HG03097 (cell line): ENCODE data around the gene MRM1.
"Not testable (repeated sequence)": the region's sequence is repeated elsewhere in the genome, so short reads cannot be mapped to it uniquely, and the experiment has no call there.

Experiments used
- ATAC-seq: cut with Tn5 transposase; IDR thresholded peaks from one replicate; pipeline ENCODE4 v1.9.1; 2021; ENCODE audit not compliant: unreplicated experiment, low FRiP score

Gene MRM1

DNA sequence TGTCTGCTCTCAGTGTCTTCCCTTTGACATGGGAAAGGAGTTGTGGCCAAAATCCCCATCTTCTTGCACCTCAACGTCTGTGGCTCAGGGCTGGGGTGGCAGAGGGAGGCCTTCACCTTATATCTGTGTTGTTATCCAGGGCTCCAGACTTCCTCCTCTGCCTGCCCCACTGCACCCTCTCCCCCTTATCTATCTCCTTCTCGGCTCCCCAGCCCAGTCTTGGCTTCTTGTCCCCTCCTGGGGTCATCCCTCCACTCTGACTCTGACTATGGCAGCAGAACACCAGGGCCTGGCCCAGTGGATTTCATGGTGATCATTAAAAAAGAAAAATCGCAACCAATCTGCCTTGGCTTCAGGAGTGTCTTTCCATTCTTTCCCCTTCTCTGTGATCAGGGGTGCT is 918 bp upstream of the MRM1 start:
- no peak for ATAC-seq

DNA sequence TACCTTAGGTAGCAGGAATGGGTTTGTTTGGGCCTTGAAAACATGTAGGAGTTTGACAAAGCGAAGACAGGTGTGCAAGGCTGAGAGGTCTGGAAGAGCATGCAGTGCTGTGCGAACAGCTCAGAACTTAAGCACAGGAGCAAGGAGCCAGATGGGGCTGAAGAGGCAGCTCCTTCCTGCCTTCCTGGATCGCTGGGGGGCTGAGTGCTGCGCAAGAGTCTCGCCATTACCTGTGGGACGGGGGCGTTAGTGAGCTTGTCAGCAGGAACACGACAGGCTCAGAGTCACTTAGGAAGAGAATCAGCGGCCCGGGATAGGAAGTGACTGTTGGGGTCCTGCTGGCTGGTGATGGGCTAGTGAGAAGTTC is 464 bp upstream of the MRM1 start:
- ATAC-seq, result peak; percentile 11

DNA sequence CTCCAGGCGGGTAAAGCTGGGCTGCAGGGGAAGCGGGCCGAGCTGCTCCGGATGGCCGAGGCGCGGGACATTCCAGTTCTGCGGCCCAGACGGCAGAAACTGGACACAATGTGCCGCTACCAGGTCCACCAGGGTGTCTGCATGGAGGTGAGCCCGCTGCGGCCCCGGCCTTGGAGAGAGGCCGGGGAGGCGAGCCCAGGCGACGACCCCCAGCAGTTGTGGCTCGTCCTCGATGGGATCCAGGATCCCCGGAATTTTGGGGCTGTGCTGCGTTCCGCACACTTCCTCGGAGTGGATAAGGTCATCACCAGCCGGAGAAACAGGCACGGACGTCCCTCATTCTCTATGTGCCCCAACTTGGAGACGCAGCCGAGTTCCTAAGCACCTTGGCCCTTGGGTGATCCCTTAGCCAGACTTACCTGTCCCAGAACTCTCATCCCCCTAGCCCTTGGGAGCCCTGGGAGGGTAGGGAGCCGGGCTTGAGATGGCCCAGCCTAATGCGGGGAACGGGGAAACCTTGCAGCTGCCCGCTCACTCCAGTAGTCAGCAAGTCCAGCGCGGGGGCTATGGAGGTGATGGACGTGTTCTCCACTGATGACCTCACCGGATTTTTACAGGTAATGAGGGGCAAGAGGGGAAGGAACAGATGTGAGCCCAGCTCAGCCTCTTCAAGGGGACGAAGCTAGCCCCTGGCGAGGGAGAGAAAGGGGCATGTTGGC is 806 bp downstream of the MRM1 start:
- peak; percentile 7 for ATAC-seq

DNA sequence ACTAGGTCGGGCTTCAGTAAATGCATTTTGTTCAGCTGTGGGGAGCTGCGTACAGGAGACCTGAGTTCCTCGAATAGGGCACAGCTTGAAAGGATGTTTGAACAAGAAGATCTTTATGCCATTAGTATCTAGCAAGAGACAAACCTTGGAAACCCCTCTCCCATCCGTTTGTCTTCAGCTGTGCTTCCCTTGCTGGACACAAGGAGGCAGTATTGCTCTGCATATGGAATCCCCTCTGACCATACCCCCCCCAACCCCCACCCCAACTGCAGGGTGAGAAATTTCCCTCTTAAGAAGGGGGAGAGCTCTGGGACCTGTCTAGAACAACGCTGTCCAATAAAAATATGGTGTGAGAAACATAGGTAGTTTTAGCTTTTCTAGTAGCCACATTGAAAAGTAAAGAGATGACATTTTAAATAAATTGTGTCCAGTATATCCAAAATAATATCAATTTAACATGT is 1.6 kb downstream of the MRM1 start:
- no peak for ATAC-seq

DNA sequence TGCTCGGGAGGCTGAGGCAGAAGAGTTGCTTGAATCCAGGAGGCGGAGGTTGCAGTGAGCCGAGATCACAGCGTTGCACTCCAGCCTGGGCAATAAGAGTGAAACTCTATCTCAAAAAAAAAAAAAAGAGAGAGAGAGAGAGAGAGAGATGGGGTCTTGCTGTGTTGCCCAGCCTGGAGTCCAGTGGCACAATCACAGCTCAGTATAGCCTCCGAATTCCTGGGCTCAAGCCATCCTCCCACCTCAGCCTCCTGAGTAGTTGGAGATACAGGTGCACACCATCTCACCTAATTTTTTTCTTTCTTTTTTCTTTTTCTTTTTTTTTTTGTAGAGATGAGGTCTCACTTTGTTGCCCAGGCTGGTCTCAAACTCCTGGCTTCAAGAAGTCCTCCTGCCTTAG is 3.6 kb downstream of the MRM1 start:
- ATAC-seq, result not testable (repeated sequence)

DNA sequence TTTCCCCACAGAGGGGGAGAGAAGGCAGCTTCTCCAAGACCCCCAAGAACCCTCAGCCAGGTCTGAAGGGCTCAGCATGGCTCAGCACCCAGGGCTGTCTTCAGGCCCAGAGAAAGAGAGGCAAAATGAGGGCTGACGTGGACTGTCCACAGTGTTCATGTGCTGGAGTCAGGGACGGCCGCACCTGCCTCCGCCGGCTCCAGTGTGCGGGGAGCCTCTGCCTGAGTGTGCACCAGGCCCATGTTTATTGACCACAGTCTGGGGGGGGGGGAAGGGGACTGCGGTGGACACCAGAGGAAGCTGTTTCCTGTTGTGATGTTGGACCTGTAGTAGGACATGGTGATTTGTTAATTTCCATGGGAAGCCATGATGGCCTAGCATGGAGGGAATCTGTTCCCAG is 6.9 kb downstream of the MRM1 start:
- ATAC-seq, result no peak

DNA sequence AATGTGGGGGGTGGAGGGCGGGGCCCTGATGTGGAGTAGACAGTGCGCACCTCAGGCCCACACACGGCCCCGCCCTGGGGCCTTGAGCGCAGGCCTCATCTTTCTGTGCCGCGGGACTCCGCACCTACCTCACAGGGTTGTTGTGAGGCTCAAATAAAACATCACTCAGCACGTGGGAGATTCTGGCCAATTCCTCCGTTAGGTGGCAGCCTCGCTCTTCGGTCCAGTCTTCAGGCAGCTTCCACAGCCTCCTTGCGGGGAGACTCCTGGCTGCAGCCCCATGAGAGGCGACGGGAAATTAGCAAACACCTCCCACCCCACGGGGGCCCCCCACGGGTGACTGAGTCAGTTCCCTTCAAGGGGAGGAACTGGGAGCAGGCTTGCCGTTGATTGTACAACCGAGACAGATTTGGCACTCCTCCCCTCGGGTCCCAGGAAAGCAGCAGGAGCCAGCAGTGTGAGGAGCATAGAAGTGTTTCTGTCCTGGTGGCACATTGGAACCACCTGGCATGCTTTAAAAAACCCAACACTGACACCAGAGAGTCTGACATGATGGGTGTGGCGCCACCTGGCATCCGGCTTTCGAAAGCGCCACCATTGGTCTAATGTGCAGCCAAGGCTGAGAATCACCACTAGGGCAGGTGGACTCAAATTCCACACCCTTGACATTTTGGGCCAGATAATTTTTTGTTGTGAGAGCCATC is 7.6 kb downstream of the MRM1 start:
- no peak for ATAC-seq

DNA sequence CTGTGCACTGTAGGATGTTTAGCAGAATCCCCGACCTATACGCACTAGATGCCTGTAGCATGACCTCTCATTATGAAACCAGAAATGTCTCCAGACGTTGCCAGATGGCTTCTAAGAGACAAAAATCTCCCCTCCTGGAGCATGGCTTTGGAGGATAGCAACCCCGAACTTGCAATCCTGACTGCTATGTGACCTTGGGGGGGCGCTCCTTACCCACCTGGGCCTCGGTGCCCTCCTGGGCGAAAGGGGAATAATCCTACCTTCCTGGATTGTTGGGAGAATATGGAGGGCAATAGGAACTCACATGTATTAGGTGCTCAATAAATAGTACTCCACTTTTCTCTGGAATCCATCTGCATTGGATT is 8.1 kb downstream of the MRM1 start:
- no peak for ATAC-seq

DNA sequence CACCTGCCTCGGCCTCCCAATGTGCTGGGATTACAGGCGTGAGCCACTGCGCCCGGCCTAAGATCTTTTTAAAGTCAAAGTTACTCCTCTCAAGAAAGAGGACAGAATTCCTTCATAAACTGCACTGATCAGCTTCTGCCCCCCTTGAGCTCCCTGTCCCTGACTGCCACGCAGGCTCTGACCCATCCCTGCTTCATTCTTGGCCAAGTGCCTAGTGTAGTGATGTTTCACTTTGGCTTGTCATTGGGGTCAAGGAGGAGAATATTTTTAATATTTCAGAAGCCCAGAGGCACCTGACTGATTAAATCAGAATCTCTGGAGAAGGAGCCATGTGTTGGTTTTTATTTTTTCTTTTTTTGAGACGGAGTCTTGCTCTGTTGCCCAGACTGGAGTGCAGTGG is 9.1 kb downstream of the MRM1 start:
- no peak for ATAC-seq

DNA sequence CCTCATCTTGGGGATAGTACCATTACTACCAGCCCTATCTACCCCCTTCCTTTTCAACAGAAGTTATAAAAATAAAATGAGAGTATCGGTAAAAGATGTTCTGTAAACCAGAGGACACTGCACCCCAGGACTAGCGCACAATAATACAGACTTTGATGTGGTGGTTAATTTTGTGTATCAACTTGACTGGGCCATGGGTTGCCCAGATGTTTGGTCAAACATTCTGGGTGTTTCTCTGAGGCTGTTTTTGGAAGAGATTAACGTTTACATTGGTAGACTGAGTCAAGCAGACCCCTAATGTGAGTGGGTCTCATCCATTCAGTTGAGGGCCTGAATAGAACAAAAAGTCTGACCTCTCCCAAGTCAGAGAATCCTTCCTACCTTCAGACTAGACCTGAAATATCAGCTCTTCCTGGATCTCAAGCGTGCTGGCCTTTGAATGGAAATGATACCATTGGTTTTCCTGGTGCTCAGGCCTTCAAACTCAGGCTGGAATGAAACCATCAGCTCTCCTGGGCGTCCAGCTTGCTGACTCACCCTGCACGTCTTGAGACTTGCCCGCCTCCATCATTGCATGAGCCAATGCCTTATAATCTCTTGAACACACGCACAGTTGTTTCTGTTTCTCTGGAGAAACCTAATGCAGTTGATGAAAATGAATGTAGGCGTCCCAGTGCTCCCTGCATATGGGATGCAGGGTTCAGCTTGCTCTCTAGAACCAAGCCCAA is 10.1 kb downstream of the MRM1 start:
- no peak for ATAC-seq

DNA sequence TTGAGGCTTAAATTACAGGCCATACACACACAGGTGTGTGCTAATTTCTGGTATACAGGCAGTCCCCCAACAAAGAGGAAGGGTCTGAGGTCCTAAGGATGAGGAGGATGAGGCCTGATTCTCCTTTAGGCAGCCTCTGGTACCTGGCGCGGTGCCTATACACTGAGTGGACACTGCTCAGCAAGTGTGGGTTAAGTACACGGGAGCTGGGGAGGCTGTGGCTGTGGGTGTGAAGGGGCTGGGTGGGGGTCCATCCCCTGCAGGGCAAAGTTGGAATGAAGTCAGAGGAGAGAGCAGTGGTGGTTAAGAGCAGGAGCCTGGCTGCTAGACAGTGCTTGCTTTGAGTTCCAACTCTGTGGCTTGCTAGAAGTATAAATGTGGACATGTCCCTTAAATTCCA is 10.9 kb downstream of the MRM1 start:
- no peak for ATAC-seq

DNA sequence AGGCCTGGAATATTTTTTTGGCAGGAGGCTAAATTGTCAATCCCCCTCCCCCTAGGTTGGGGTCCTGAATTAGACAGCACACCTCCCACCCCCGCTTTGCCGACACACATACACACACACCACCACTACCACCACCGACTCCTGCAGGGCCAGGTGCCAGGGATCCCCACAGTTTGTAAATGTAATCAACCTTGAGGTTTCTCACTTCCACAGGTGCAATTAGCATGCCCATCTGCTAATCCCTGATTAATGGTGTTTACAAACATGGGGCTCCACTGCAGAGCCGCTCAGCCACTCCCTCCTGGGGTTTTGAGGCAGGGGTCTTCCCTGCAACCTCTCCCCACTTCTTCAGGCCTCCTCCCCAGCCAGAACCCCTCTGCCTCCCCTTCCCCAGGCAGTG is 11.8 kb downstream of the MRM1 start:
- ATAC-seq, result no peak

DNA sequence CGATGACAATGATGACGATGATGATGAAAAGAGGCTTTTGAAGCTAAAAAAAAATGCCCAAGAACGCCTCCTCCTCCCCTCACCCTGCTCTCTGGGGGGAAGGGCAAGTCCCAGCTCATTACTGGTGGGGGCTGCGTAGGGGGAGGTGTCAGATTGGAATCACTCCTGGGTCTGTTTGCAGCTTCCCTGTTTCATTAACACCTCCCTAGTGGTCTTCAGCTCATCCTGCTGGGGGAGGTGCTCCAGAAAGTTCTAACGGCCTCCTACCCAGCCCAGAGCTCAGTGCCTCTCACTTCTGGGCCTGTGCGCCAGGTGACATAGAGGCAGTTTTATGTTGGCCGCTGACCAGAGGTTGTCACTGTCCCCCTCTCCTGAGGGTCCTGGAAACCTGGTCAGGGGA is 12.7 kb downstream of the MRM1 start:
- no peak for ATAC-seq

DNA sequence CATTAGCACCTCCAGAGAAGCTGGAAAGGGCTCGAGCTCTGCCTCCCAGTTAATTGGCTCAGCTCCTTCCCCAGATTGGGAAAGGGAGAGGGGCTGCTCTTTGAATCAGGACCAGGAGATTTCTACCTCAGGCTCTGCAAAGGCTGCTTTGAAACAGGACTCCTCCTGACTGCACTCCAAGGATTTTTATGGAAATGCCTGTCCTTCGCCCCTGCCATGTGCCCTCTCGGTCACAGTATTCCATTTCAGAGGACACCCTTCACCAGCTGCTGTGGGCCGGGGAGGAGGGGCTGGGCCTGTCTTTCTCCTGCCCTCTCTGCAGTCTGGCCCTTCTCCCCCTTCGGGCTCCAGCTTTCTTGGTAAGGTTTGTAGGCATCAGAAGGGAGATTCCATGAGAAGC is 13.6 kb downstream of the MRM1 start:
- no peak for ATAC-seq

DNA sequence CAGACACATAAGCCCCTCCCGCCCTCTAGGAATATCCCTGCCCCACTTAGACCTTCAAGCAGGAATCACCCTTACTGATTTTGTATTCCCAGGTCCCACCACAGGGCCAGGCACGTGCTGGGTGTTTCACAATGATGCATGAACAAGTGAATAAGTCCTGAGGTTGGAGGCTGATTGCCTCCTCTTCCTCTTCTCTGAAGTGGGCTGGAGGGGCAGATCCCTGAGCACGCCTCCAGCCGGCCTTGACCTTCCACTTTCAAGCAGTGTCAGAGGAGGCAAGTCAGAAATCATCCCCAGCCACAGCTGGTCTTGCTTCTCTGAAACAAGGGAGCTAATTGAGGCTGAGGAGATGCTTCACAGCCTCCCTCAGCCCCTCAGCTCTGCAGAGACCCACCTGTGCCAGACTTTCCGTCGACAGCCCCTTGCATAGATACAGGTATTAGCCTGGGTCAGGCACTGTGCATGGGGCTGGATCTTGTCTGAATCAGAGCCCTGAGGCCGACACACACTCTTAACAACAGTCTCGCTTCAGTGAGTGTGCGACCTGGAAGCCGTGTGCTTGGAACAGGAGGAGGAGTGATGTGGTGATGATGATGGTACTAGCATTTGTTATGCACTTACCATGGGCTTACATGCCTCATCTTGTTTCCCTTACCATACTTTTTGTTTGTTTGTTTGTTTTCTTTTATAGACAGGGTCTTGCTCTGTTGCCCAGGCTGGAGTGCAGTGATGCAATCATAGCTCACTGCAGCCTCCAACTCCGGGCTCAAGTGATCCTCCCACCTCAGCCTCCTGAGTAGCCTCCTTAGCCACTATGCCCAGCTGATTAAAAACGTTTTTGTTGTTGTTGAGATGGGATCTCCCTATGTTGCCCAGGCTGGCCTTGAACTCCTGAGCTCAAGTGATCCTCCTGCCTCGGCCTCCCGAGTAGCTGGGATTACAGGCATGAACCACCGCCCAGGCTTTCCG is 15.0 kb downstream of the MRM1 start:
- no peak for ATAC-seq

DNA sequence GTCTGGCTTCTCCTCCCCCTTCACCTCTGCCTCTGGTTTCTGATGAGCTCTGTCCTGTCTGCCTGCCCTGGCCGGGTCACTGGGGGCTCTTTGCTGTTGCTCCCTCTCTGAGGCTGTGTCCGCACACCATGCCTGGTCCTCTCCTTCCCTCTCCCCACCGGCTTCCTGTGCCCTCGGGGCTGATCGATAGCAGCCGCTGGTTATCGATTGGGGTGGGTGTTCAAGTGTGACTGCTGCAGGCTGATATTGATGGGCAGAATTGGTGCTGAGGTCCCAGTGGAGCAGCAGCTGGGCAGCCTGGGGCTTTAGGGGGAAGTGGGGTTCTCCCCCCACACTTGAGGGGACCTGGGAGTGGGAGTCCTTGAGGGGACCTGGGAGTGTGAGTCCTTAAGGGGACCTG is 16.4 kb downstream of the MRM1 start:
- ATAC-seq, result no peak

DNA sequence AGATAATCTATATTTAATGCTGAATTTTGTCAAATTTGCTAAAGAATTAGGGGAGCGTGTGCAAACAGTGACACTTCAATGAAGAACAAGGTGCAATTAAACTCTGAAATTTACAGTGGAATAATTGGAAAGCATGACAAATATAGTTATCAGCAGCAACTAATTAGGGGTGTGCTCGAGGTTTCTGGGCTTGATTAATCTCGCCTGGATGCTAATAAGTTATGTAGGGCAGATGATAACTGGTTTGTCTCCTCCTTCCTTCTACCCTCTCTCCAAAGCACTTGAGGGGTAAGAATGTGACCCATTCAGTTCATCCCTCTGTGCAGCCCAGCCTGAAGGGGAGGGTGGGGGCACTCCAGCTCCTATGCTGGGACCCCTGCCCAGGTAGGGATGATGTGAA is 21.9 kb downstream of the MRM1 start:
- ATAC-seq, result no peak

DNA sequence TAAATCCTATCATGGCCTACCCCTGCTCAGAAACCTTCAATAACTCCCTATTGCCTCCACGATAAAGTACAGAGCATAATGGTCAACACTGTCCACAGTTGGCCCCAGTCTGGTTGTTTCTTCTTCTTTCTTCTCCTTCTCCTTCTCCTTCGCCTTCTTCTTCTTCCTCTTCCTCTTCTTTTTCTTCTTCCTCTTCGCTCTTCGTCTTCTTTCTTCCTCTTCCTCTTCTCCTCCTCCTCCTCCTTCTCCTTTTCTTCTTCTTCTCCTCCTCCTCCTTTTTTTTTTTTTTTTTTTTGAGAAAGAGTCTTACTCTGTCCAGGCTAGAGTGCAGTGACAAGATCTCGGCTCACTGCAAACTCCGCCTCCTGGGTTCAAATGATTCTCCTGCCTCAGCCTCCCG is 23.8 kb downstream of the MRM1 start:
- ATAC-seq, result no peak

DNA sequence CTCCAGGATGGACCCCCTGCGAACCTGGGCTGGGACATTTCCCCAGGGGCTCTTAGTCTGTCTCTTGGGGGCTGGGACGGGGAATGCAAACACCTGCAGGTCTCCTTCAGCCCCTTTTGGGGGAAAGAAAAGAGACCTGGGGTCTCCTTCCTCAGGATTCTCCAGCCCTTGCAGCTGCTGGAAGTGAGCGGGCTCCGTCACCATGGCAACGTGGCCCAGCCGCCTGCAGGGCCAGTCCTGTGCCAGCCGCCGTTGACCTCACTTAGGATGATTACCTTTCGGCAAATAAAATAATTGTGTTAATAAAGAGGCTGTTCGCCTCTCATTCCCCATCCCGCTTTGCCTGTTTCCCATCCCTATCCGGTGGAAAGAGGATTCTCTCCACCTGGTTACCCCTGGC is 25.7 kb downstream of the MRM1 start:
- ATAC-seq, result no peak

DNA sequence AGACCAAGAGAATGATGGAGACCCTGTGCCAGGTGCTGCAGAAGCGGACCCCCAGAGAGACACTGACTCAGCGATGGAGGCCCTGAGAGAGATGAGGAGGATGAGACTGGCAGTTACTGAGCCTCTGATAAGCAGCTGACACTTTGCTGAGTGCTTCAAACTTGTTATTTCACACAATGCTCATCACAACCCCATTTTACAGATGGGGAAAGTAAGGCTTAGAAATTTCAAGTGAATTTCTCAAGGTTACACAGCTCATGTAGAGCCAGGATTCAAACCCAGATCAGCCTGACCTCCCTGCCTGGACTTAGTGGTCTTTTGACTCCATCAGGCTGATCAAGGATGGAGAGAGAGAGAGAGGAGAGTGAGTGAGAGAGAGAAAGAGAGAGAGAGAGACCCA is 27.2 kb downstream of the MRM1 start:
- ATAC-seq, result no peak
